PC-9 (cell line): ENCODE data around the gene RFTN1.

Experiments used
- CTCF ChIP-seq: fragments of 200-600 bp; sonication (generic); conservative IDR thresholded peaks from 2 replicates; pipeline ENCODE4 v1.6.1; 2017; ENCODE audit warnings: mixed run types, antibody characterized with exemption, mild to moderate bottlenecking, moderate library complexity
- EZH2 ChIP-seq: fragments of 200-600 bp; sonication (generic); IDR thresholded peaks from 2 replicates; pipeline ENCODE4 v1.8.0; 2017; ENCODE audit warnings: antibody characterized with exemption, low read depth

DNA sequence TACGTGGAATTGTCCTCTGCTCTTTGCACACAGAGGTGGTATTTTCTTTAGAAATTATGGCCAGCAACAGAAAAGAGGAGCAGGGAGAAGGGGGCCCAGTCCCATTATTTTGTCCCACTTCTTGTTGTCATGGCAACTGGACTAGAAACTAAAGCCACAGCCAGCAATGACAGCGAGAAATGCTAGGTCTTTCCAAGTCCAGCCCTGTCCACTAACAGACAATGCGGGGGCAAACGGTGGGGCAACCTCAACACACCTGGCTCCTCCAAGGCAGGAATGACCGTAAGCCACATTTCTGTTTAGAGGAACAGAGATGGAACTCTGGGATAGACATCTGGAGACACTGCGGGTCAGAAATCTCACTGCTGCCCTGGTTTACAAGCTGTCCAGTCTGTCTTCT is 107.3 kb downstream of the RFTN1 start:
- TF ChIP-seq CTCF (no peak), EZH2 (no peak)
